Measurements from ENCODE around the gene E4F1. TPM values are rescaled to one million over a fixed set of nuclear protein-coding genes. Genes with fewer than 3 reads are reported as not detected.

The E4F1 gene
- total and polyA plus RNA-seq, 4 donors = 4.4 to 19.1 (median 13.7) TPM

DNA sequence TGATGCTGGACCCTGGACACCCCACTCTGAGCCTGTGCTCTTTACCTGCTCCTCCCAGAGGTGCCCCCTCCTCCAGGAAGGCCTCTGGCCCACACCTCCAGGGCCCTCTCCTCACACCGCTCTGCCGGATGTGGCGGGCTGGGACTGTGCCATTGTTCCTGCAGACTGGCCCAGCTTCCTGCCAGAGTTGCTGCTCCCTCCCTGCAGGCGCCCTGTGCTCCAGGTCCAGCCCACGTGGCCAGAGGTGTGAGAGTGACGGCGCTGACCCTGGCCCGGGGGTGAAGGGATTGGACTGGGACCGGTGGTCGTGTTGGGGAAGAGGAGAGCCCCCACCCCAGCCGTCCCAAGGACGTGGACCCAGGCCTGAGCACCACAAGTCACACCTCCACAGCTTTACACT lies 5.7 kb downstream of the E4F1 start:
- no peak for TF ChIP-seq HNF4A (conservative IDR thresholded peaks at IDR 0.05)
- no peak for TF ChIP-seq TAF1 (conservative IDR thresholded peaks at IDR 0.05)
- no peak for TF ChIP-seq FOXA2 (IDR thresholded peaks at IDR 0.05)
- no peak for TF ChIP-seq JUND (IDR thresholded peaks at IDR 0.05)
- TF ChIP-seq EGR1 (IDR thresholded peaks at IDR 0.05; ENCODE audit: low read depth in 2 of 2) = no peak
- TF ChIP-seq, protein P1, sequence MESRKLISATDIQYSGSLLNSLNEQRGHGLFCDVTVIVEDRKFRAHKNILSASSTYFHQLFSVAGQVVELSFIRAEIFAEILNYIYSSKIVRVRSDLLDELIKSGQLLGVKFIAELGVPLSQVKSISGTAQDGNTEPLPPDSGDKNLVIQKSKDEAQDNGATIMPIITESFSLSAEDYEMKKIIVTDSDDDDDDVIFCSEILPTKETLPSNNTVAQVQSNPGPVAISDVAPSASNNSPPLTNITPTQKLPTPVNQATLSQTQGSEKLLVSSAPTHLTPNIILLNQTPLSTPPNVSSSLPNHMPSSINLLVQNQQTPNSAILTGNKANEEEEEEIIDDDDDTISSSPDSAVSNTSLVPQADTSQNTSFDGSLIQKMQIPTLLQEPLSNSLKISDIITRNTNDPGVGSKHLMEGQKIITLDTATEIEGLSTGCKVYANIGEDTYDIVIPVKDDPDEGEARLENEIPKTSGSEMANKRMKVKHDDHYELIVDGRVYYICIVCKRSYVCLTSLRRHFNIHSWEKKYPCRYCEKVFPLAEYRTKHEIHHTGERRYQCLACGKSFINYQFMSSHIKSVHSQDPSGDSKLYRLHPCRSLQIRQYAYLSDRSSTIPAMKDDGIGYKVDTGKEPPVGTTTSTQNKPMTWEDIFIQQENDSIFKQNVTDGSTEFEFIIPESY (IDR thresholded peaks at IDR 0.05) = no peak
- TF ChIP-seq, protein P2, sequence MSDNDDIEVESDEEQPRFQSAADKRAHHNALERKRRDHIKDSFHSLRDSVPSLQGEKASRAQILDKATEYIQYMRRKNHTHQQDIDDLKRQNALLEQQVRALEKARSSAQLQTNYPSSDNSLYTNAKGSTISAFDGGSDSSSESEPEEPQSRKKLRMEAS (IDR thresholded peaks at IDR 0.05) = no peak
- TF ChIP-seq FOXA1 (IDR thresholded peaks at IDR 0.05) = no peak
- no peak for TF ChIP-seq HNF4G (IDR thresholded peaks at IDR 0.05)
- TF ChIP-seq GABPA (IDR thresholded peaks at IDR 0.05 in 1 of 2, conservative IDR thresholded peaks at IDR 0.05 in 1 of 2) = no peak
- TF ChIP-seq NR2F2 (IDR thresholded peaks at IDR 0.05) = no peak
- TF ChIP-seq REST (IDR thresholded peaks at IDR 0.05) = no peak
- TF ChIP-seq, protein P3, sequence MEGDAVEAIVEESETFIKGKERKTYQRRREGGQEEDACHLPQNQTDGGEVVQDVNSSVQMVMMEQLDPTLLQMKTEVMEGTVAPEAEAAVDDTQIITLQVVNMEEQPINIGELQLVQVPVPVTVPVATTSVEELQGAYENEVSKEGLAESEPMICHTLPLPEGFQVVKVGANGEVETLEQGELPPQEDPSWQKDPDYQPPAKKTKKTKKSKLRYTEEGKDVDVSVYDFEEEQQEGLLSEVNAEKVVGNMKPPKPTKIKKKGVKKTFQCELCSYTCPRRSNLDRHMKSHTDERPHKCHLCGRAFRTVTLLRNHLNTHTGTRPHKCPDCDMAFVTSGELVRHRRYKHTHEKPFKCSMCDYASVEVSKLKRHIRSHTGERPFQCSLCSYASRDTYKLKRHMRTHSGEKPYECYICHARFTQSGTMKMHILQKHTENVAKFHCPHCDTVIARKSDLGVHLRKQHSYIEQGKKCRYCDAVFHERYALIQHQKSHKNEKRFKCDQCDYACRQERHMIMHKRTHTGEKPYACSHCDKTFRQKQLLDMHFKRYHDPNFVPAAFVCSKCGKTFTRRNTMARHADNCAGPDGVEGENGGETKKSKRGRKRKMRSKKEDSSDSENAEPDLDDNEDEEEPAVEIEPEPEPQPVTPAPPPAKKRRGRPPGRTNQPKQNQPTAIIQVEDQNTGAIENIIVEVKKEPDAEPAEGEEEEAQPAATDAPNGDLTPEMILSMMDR (IDR thresholded peaks at IDR 0.05; ENCODE audit: low read depth, low read length, missing input control) = no peak
- Histone ChIP-seq H3K4me1 (ENCODE audit: control insufficient read depth in 4 of 4, insufficient read depth in 4 of 4, low read length in 3 of 4) (peaks cover 10 to 30% (median 24%) of the 10 kb centered on the region in 4 donors), H3K27me3 (ENCODE audit: control insufficient read depth in 4 of 4, insufficient read depth in 4 of 4, low read length in 3 of 4) (no peaks in the 10 kb centered on the region), H3K9me3 (ENCODE audit: control insufficient read depth in 4 of 4, low read length in 3 of 4) (no peaks in the 10 kb centered on the region), H3K4me3 (ENCODE audit: low read depth in 1 of 3, low read length in 3 of 3) (no peak overlapping the region), H3K36me3 (ENCODE audit: control insufficient read depth in 4 of 4, insufficient read depth in 3 of 4, low read depth in 1 of 4, low read length in 3 of 4) (peaks cover 0 to 51% (median 26%) of the 10 kb centered on the region in 4 donors), H3K27ac (ENCODE audit: low read depth in 1 of 2, low read length in 2 of 2) (no peak overlapping the region), H3K9ac (ENCODE audit: low read depth in 1 of 2, low read length in 2 of 2) (no peak overlapping the region)
- DNase-seq (ENCODE audit: low spot score) = no peak
- 90% methylated on average over 12 of the region's 12 CpGs for WGBS

GRCh38 chr16:2229632-2230250 lies 6.3 kb downstream of the E4F1 start:
- DNase-seq (ENCODE audit: low spot score) = no peak
- Histone ChIP-seq H3K36me3 (ENCODE audit: control insufficient read depth in 4 of 4, insufficient read depth in 3 of 4, low read depth in 1 of 4, low read length in 3 of 4) (peaks cover 0 to 55% (median 28%) of the 10 kb centered on the region in 4 donors), H3K9ac (ENCODE audit: low read depth in 1 of 2, low read length in 2 of 2) (no peak overlapping the region), H3K9me3 (ENCODE audit: control insufficient read depth in 4 of 4, low read length in 3 of 4) (no peaks in the 10 kb centered on the region), H3K27ac (ENCODE audit: low read depth in 1 of 2, low read length in 2 of 2) (no peak overlapping the region), H3K27me3 (ENCODE audit: control insufficient read depth in 4 of 4, insufficient read depth in 4 of 4, low read length in 3 of 4) (no peaks in the 10 kb centered on the region), H3K4me1 (ENCODE audit: control insufficient read depth in 4 of 4, insufficient read depth in 4 of 4, low read length in 3 of 4) (peaks cover 5 to 23% (median 18%) of the 10 kb centered on the region in 4 donors), H3K4me3 (ENCODE audit: low read depth in 1 of 3, low read length in 3 of 3) (no peak overlapping the region)
- WGBS = 96% methylated on average over 23 of the region's 23 CpGs
- TF ChIP-seq, protein P2 (IDR thresholded peaks at IDR 0.05) = no peak
- no peak for TF ChIP-seq YY1 (IDR thresholded peaks at IDR 0.05)
- no peak for TF ChIP-seq NR2F2 (IDR thresholded peaks at IDR 0.05)
- no peak for TF ChIP-seq JUND (IDR thresholded peaks at IDR 0.05)
- TF ChIP-seq, protein P3 (IDR thresholded peaks at IDR 0.05; ENCODE audit: low read depth, low read length, missing input control) = no peak
- no peak for TF ChIP-seq GABPA (IDR thresholded peaks at IDR 0.05 in 1 of 2, conservative IDR thresholded peaks at IDR 0.05 in 1 of 2)
- no peak for TF ChIP-seq REST (IDR thresholded peaks at IDR 0.05)
- no peak for TF ChIP-seq EGR1 (IDR thresholded peaks at IDR 0.05; ENCODE audit: low read depth in 2 of 2)
- no peak for TF ChIP-seq HNF4A (conservative IDR thresholded peaks at IDR 0.05)
- TF ChIP-seq RAD21 (IDR thresholded peaks at IDR 0.05) = no peak
